Esophagus squamous epithelium (tissue), 4 donors: Measurements from ENCODE around the gene GALNT2.

Experiments used
- POLR2A ChIP-seq, 4 donors: fragments of 450-650 bp; IDR thresholded peaks; one replicate each; pipeline ENCODE4 v1.6.1; 2017; ENCODE audit warnings: antibody characterized with exemption in 4 of 4, mild to moderate bottlenecking in 4 of 4, moderate library complexity in 3 of 4
- TF ChIP-seq, protein P1 (sequence below), 6 experiments: fragments of 450-650 bp in 4 of 6; fragments of 200-600 bp in 2 of 6; sonication (generic) in 2 of 6; IDR thresholded peaks; one replicate each; pipeline ENCODE4 v1.5.1; 2016 to 2019; ENCODE audit warnings: antibody characterized with exemption in 6 of 6, mild to moderate bottlenecking in 4 of 6, moderate library complexity in 4 of 6

DNA sequence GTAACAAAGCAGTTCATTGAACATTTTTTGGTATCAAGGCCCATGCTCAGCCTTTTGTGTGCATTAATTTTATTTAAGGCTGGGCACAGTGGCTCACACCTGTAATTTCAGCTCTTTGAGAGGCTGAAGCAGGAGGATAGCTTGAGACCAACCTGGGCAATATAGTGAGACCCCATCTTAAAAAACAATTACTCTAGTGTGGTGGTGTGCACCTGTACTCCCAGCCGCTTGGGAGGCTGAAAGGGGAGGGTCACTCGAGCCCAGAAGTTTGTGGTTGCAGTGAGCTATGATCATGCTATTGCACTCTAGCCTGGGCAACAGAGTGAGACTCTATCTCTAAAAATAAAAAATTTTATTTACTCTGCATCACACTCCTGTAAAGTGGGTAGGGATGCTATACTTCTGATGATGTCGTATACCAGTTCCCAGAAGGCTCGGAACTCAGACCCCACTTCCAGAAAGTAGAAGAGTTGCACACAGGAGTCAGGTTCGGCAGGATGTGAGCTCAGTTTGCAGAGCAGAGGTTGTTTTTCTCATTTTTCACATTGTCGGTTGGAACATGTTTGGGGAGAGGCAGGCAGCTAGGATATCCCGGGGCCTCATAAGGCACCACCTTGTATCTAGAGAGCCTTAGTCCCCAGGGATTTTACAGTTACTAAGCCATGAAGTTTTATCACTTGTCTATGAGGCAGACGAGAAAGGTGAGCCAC is 144.6 kb downstream of the GALNT2 start:
- TF ChIP-seq, protein P1, sequence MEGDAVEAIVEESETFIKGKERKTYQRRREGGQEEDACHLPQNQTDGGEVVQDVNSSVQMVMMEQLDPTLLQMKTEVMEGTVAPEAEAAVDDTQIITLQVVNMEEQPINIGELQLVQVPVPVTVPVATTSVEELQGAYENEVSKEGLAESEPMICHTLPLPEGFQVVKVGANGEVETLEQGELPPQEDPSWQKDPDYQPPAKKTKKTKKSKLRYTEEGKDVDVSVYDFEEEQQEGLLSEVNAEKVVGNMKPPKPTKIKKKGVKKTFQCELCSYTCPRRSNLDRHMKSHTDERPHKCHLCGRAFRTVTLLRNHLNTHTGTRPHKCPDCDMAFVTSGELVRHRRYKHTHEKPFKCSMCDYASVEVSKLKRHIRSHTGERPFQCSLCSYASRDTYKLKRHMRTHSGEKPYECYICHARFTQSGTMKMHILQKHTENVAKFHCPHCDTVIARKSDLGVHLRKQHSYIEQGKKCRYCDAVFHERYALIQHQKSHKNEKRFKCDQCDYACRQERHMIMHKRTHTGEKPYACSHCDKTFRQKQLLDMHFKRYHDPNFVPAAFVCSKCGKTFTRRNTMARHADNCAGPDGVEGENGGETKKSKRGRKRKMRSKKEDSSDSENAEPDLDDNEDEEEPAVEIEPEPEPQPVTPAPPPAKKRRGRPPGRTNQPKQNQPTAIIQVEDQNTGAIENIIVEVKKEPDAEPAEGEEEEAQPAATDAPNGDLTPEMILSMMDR (IDR thresholded peaks at IDR 0.05) = no peak
- TF ChIP-seq POLR2A (IDR thresholded peaks at IDR 0.05) = no peak
